Heart right ventricle (tissue), 16 donors: ENCODE measurements around the gene RB1. TPM values are rescaled to one million over a fixed set of nuclear protein-coding genes. Genes with fewer than 3 reads are reported as not detected.

ENCODE experiments used
- ATAC-seq, 8 donors: fragments of 200-7000 bp; cut with Tn5 transposase; one replicate each; pipeline ENCODE4 v1.9.1; 2020; ENCODE audit warnings: mild to moderate bottlenecking in 8 of 8, moderate library complexity in 8 of 8, moderate number of reproducible peaks in 1 of 8
- DNase-seq, 2 donors: peaks; one replicate each; pipeline ENCODE4 v3.0.0-alpha.2; 2020
- H3K27ac ChIP-seq, 10 donors: fragments of 200-600 bp; sonication (generic) in 2 of 10; one replicate each; pipeline versions ENCODE4 v1.5.0 to v1.8.0; 2020 to 2022; ENCODE audit warnings: mild to moderate bottlenecking in 3 of 10
- H3K27me3 ChIP-seq, 7 donors: fragments of 200-600 bp; one replicate each; pipeline ENCODE4 v1.8.0; 2021 to 2022; ENCODE audit warnings: mild to moderate bottlenecking in 2 of 7
- H3K36me3 ChIP-seq, 9 donors: fragments of 200-600 bp; sonication (generic) in 1 of 9; one replicate each; pipeline versions ENCODE4 v1.5.0 to v1.8.0; 2020 to 2022; ENCODE audit warnings: mild to moderate bottlenecking in 2 of 9
- H3K4me1 ChIP-seq, 9 donors: fragments of 200-600 bp; sonication (generic) in 1 of 9; one replicate each; pipeline versions ENCODE4 v1.5.0 to v1.8.0; 2020 to 2022; ENCODE audit warnings: mild to moderate bottlenecking in 4 of 9
- H3K4me3 ChIP-seq, 10 donors: fragments of 200-600 bp; sonication (generic) in 2 of 10; one replicate each; pipeline versions ENCODE4 v1.5.0 to v1.8.0; 2020 to 2022; ENCODE audit warnings: mild to moderate bottlenecking in 7 of 10, moderate library complexity in 2 of 10
- H3K9me3 ChIP-seq, 11 donors: fragments of 200-600 bp in 10 of 11; sonication (generic) in 2 of 11; one replicate each; pipeline versions ENCODE4 v1.5.0 to v1.8.0; 2013 to 2022; ENCODE audit warnings: mild to moderate bottlenecking in 2 of 11, control low read depth in 1 of 11, moderate library complexity in 1 of 11
- CTCF ChIP-seq, 9 donors: fragments of 200-600 bp; sonication (generic) in 2 of 9; IDR thresholded peaks; one replicate each; pipeline versions ENCODE4 v1.5.0 to v1.8.0; 2021 to 2022; ENCODE audit warnings: antibody characterized with exemption in 9 of 9, mild to moderate bottlenecking in 5 of 9, moderate library complexity in 1 of 9
- WGBS, 2 donors: extraction: QIAGEN DNeasy Blood & Tissue Kit; methylation state at CpG; one replicate each; pipeline ENCODE4 v1.1.7; 2013; ENCODE audit warnings: inconsistent platforms in 1 of 2; 5-methylcytosine and 5-hydroxymethylcytosine counted together
- intact Hi-C, 10 donors: fragments of 100-400 bp; cut with DNase I; formaldehyde crosslinking; loops; one replicate each; pipeline versions ENCODE4 v1.11.1 to v1.14.2; 2022
- polyA plus RNA-seq, 2 donors: library from polyadenylated mRNA; stranded (reverse); fragments of 200-250 nt; gene quantifications; one replicate each; pipeline ENCODE4 v1.2.3, GENCODE V29; 2013
- total RNA-seq, 10 donors: library from RNA; stranded (reverse); fragmentation: NEBNext Ultra II Directional in 3 of 10; extraction: Animal tissue kit (Norgen Biotek cat#: 25700) in 3 of 10; gene quantifications; one replicate each; pipeline versions ENCODE4 v1.2.1 to v1.2.4, GENCODE V29; 2021 to 2023
- donor health status: Arrhythmogenic right ventricular cardiomyopathy.
- donor health status: ischemic (EF 13 %, LVEDD 7.1; RV severe dilation, severe dysfunction).
- donor health status: healthy with polysubstance abuse.
- donor health status: DM: no; HTN: yes; CAD: no.
- donor health status: DM: no; HTN: no; CAD: no.
- donor health status: ischemic (EF 25% LVEDD 6.9; RV normal size, moderate dysfunction).
- donor health status: ischemic (EF 25% LVEDD 5.7; RV mildly dilated, moderate dysfunction).
- donor health status: healthy.
- donor health status: DM: yes; HTN: yes; CAD: no.
- donor health status: Ischemic cardiomyopathy.
- donor health status: ischemic (EF 35%, LVEDD 5.7; RV mildly dilated, moderate dysfunction).
- donor health status: nonischemic (EF 11% LVEDD 7.7; RV severe dilation, severe dysfunction).
- donor health status: DM: yes; HTN: yes; CAD: no.
- donor health status: PGD.
- donor health status: ischemic (EF 29% LVEDD 5.4; RV normal size, mild dysfunction).
- donor health status: nonischemic (EF 23%, LVEDD 6.1; RV moderate dilation, normal function).

The RB1 gene
- total and polyA plus RNA-seq, 12 donors = 12.1 to 42.0 (median 25.9) TPM

GRCh38 chr13:48278806-48279205, 24.7 kb upstream of the RB1 start:
- Histone ChIP-seq H3K4me1 (peaks cover 0 to 12% (median 0%) of the 10 kb centered on the region in 9 donors), H3K9me3 (no peaks in the 10 kb centered on the region), H3K36me3 (peaks cover 0 to 8% (median 0%) of the 10 kb centered on the region in 9 donors), H3K27me3 (no peaks in the 10 kb centered on the region), H3K4me3 (no peak overlapping the region), H3K27ac (peak overlapping the region in 2 of 10 donors; percentile 1 to 15)
- WGBS, 2 donors = 34 to 48% methylated on average over 2 of the region's 2 CpGs
- DNase-seq (no peak), ATAC-seq (no peak)
- intact Hi-C loops = no loop called here
- no peak for TF ChIP-seq CTCF (IDR thresholded peaks at IDR 0.05)

- H3K27me3 ChIP-seq = no peaks in the 10 kb centered on the region
- intact Hi-C loops = no loop called here
- DNase-seq (no peak), ATAC-seq (no peak)
- 74 to 85% methylated on average over 1 of the region's 1 CpG for WGBS, 2 donors
- H3K36me3 ChIP-seq = no peaks in the 10 kb centered on the region
- H3K9me3 ChIP-seq = no peaks in the 10 kb centered on the region
- H3K4me3 ChIP-seq = no peak overlapping the region
- peaks cover 0 to 12% (median 0%) of the 10 kb centered on the region in 9 donors for H3K4me1 ChIP-seq
- H3K27ac ChIP-seq = no peak overlapping the region
- TF ChIP-seq CTCF (IDR thresholded peaks at IDR 0.05) = no peak
These were observed 22.0 kb upstream of the RB1 start for GRCh38 chr13:48281556-48281955.

- H3K27me3 ChIP-seq = no peaks in the 10 kb centered on the region
- intact Hi-C loops = no loop called here
- DNase-seq = no peak
- WGBS, 2 donors = 39 to 48% methylated on average over 2 of the region's 2 CpGs
- no peak overlapping the region for H3K4me3 ChIP-seq
- H3K4me1 ChIP-seq = peaks cover 0 to 7% (median 0%) of the 10 kb centered on the region in 9 donors
- no peaks in the 10 kb centered on the region for H3K9me3 ChIP-seq
- no peaks in the 10 kb centered on the region for H3K36me3 ChIP-seq
- H3K27ac ChIP-seq = no peak overlapping the region
- ATAC-seq = no peak
- TF ChIP-seq CTCF (IDR thresholded peaks at IDR 0.05) = no peak
These were observed 11.8 kb upstream of the RB1 start for GRCh38 chr13:48291730-48292129.

GRCh38 chr13:48292650-48293049, 10.9 kb upstream of the RB1 start:
- 75 to 76% methylated on average over 4 of the region's 4 CpGs for WGBS, 2 donors
- H3K27me3 ChIP-seq = no peaks in the 10 kb centered on the region
- H3K27ac ChIP-seq = no peak overlapping the region
- ATAC-seq (no peak), DNase-seq (no peak)
- H3K9me3 ChIP-seq = no peaks in the 10 kb centered on the region
- intact Hi-C loops = no loop called here
- H3K36me3 ChIP-seq = no peaks in the 10 kb centered on the region
- peaks cover 0 to 7% (median 0%) of the 10 kb centered on the region in 9 donors for H3K4me1 ChIP-seq
- no peak overlapping the region for H3K4me3 ChIP-seq
- TF ChIP-seq CTCF (IDR thresholded peaks at IDR 0.05) = no peak
